HG03175 (cell line): ENCODE measurements around the gene HYKK.
A peak's percentile ranks its signal among the peaks of the same experiment; 100 is the strongest.
"Not testable (repeated sequence)": the region's sequence is repeated elsewhere in the genome, so short reads cannot be mapped to it uniquely, and the experiment has no call there.

ENCODE experiments used
- ATAC-seq: cut with Tn5 transposase; IDR thresholded peaks from one replicate; pipeline ENCODE4 v1.9.1; 2021; ENCODE audit warnings: mild to moderate bottlenecking, moderate library complexity; ENCODE audit not compliant: unreplicated experiment

HYKK gene

GRCh38 chr15:78539464-78540140 lies 32.2 kb downstream of the HYKK start:
- not testable (repeated sequence) for ATAC-seq

GRCh38 chr15:78540141-78540870 lies 32.9 kb downstream of the HYKK start, which contains the start of gene PSMA4:
TSS of gene PSMA4 (plus strand) at chr15:78540444. CDS start at chr15:78541928, 1,484 bp downstream.
- peak; percentile 78 for ATAC-seq

- no peak for ATAC-seq
These were observed 33.7 kb downstream of the HYKK start for GRCh38 chr15:78540871-78541743.

GRCh38 chr15:78541744-78542034 lies 34.3 kb downstream of the HYKK start:
- no peak for ATAC-seq

- ATAC-seq, result no peak
These were observed 35.3 kb downstream of the HYKK start for GRCh38 chr15:78542647-78543046.

DNA sequence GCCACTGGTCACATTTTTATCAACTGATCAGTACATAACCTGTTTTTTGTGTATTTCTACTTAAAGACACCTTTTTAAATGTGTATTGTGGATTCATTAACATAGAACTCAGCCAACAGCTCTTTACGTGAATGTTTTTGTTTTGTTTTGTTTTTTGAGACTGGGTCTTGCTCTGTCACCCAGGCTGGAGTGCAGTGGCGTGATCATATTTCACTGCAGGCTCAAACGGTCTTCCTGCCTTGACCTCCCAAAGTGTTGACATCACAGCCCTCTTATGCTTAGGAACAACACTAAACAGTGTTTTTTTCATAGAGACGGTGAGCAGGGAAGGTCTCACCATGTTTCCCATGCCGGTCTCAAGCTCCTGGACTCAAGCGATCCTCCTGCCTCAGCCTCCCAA lies 42.8 kb downstream of the HYKK start:
- ATAC-seq, result no peak

DNA sequence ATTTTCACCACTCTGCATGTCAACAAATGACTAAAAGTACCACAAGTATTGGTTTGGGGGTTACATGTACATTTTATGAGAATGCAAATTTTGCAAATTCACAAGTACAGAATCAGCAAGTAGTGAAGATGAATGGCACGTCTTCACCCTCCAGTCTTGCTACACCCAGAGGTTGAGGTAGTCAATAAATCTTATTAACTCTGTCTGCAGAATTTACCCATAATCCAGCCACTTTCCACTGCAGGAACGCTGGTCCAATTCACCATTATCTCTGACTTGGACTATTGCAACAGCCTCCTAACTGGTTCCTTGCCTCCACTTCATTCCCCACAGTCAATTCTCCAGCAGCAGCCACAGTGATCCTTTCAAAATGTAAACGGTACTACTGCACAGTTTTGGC lies 43.4 kb downstream of the HYKK start:
- no peak for ATAC-seq

DNA sequence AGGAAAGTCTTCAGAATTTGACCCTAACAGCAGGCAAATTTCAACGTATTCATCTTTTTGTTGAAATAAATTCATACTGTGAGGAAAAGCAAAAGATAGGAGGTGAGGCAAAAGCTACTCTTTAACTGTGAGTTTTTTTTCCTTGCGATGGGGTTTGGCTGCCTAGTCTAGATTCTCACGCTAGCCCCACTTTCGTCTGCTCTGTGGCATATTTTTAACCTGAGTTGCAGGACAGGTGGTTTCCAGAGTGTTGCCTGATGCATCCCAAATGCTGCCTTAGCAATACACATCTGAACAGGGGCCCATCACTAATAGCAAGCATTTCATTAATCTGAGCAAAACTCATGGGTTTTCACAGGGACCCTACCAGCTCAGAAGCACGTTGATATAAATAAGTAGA lies 44.5 kb downstream of the HYKK start:
- ATAC-seq, result no peak

- ATAC-seq, result no peak
These were observed 45.2 kb downstream of the HYKK start for GRCh38 chr15:78552597-78552996.

- not testable (repeated sequence) for ATAC-seq
These were observed 52.8 kb downstream of the HYKK start for GRCh38 chr15:78560201-78560600.

GRCh38 chr15:78561490-78561889 lies 54.1 kb downstream of the HYKK start:
- ATAC-seq, result no peak

DNA sequence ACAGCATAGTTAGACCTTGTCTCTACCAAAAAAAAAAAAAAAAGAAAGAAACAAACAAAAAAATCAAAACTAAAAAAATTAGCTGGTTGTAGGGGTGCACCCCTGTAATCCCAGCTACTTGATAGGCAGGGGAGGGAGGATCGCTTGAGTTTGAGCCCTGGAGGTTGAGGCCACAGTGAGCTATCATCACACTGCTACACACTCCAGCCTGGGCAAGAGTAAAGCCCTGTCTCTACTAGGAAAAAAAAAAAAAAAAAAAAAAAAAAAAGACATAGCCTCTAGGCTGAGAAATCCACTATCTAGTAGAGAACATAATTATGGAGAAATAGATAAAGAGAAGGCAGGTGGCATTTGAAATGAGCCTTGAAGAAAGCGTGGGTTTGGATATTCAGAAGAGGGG lies 55.7 kb downstream of the HYKK start:
- no peak for ATAC-seq

DNA sequence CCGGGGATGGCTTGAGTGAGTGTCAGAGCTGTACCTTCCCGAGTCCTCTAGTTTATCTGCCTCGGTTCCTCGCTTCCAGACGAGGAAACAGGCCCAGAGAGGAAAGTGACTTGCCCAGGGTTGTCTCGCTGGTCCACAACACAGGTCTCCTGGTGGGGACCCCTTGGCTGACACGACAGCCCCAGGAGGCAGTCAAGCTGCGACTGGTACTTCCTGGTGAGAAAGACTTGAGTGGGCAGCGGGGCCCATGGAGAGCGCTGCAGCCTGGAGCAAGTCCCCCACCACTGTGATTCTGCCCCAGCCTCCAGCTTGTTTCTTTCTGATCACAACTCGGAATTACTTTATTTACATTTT lies 57.3 kb downstream of the HYKK start:
- ATAC-seq, result no peak

DNA sequence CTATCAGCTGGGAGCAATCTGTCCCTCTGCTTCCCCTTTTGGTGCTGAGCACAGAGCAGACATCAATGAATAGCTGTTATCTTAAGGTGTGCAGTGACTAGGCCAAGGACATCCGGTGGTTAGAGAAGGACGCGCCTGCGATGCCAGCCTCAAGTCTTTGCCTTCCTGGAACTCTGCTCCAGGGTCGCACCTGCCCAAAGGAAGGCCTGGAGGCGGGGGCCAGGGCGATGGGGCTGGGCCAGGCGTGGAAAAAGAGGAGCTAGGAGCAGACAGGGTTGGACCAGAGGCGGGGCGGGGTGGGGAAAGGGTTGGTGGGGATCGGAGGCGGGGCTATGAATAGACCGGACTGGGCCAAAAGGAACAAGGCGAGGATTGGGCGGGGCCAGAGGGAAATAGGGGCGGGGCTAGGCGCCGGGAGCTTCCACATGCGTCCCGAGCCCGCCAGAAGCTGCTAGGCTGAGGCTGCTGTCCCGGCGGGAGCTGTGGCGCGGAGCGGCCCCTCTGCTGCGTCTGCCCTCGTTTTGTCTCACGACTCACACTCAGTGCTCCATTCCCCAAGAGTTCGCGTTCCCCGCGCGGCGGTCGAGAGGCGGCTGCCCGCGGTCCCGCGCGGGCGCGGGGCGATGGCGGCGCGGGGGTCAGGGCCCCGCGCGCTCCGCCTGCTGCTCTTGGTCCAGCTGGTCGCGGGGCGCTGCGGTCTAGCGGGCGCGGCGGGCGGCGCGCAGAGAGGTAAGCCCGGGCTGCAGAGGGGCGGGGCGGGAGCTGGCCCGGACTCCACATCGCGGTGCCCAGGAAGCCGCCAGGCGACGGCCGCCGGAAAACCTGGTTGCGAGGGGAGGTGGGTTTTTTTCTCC lies 57.9 kb downstream of the HYKK start, which contains the start of gene CHRNA5:
TSS of gene CHRNA5 (plus strand) at position 424 of the 854 bp plus-strand sequence. CDS start at position 624, 200 bp downstream.
- peak; percentile 62 for ATAC-seq

GRCh38 chr15:78565951-78566774 lies 58.8 kb downstream of the HYKK start:
- peak; percentile 29 for ATAC-seq

DNA sequence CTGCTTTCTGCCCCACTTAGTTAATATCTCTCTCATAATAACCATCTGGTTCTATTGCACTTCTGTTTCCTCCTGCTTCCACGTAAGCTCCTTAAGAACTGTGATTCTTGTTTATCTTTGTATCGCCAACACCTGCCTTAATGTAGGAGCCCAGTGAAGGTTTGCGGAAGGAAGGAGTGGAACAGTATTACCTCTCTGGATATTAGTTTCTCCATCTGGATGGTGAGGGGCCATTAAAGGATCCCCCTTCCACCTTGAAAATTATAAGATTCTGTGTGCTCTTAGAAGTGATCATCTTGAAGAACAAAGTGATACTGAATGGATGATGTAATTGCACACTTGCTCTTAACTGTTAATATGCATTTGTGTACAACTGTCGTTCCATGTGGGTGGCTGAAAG lies 60.2 kb downstream of the HYKK start:
- no peak for ATAC-seq

DNA sequence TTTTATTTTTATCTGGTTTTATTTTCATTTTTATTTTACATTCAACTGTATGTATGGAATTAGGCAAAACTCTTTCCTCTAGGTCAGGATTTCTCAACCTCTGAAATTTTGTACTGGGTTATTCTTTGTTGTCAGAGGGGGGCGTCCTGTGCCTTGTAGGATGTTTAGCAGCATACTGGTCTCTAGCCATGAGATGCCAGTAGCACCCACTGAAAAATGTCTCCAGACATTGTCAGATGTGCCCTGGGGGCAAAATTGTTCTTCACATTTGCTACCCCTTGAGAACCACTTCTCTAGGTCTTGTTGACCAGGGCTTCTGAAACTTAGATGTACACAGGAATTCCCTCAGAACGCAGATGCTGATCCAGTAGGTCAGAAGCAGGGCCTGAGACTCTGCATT lies 63.3 kb downstream of the HYKK start:
- no peak for ATAC-seq

DNA sequence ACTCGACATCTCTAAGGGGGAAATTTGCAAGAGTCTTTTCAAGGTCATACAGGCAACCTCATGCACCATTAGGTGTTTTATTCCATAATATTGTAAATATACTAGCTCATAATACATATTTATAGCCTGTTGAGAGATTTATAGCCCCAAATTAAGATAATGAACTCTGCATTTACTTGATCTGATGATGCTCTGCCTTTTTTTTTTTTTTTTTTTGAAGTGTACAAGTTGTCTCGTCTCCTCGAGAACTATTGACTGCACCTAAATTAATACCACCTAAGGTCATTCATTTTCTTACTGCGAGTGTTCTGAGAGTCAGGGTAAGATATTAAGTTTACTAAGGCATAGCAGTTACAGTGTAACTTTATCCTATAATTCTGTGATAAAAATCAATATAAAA lies 64.0 kb downstream of the HYKK start:
- no peak for ATAC-seq

DNA sequence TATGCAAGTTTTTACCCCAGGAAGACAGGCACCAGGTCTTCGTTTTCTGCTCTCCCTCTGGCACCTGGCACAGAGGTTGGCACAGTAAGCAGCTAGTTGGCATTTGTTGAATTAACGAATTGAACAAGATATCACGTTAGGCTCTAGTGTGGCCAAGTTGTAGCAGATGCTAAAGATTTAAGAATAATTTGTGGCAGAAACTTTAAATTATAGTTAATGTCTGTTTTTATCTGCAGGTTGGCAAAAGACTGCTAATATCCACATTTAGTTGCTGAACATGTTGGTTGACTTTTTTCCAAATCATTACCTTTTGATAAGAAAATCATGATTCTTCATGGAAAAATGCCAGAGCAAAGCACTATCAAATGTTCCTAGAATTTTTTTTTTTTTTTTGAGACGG lies 66.0 kb downstream of the HYKK start:
- no peak for ATAC-seq

DNA sequence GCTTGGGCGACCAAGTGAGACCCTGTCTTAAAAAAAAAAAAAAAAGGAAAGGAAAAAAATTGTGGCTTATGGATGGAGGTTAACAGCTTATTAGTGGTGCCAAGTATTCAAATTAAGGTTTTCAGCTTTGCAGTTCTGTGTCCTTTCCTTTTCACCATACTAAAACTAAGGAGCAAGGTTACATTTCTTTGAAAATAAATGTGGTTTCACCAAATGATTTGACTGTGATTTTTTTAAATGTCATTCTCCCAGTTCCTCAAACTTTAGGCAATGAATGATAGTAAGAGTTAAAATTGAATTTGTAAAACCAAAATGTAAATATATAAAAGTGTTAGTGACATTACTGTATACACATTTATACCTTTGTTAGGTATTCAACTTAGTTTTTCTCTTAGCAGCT lies 67.6 kb downstream of the HYKK start:
- ATAC-seq, result no peak
